Heart left ventricle (tissue), 16 donors: ENCODE results near the gene ITGA6. TPM values are rescaled to one million over a fixed set of nuclear protein-coding genes. Genes with fewer than 3 reads are reported as not detected.
A peak's percentile ranks its signal among the peaks of the same experiment; 100 is the strongest.

Experiments
- ATAC-seq, 4 donors: fragments of 200-7000 bp; cut with Tn5 transposase; one replicate each; pipeline ENCODE4 v1.9.1; 2020 to 2022; ENCODE audit warnings: moderate library complexity in 4 of 4, mild to moderate bottlenecking in 3 of 4, moderate number of reproducible peaks in 1 of 4
- DNase-seq, 5 donors: peaks; one replicate each; pipeline ENCODE4 v3.0.0-alpha.2; 2020
- H3K27ac ChIP-seq, 12 donors: fragments of 200-600 bp; sonication (generic) in 4 of 12; one replicate each; pipeline versions ENCODE4 v1.5.0 to v1.8.0; 2016 to 2022; ENCODE audit warnings: mild to moderate bottlenecking in 2 of 12
- H3K27me3 ChIP-seq, 9 donors: fragments of 200-600 bp; sonication (generic) in 2 of 9; one replicate each; pipeline versions ENCODE4 v1.5.1 to v1.8.0; 2016 to 2022; ENCODE audit warnings: mild to moderate bottlenecking in 3 of 9
- H3K36me3 ChIP-seq, 9 donors: fragments of 200-600 bp; sonication (generic) in 2 of 9; one replicate each; pipeline versions ENCODE4 v1.5.0 to v1.8.0; 2018 to 2022; ENCODE audit warnings: mild to moderate bottlenecking in 2 of 9
- H3K4me1 ChIP-seq, 12 donors: fragments of 200-600 bp; sonication (generic) in 4 of 12; one replicate each; pipeline versions ENCODE4 v1.5.0 to v1.8.0; 2016 to 2022; ENCODE audit warnings: mild to moderate bottlenecking in 3 of 12
- H3K4me3 ChIP-seq, 12 donors: fragments of 200-600 bp; sonication (generic) in 4 of 12; one replicate each; pipeline versions ENCODE4 v1.5.0 to v1.8.0; 2017 to 2022; ENCODE audit warnings: mild to moderate bottlenecking in 9 of 12, moderate library complexity in 4 of 12
- H3K9me3 ChIP-seq, 12 donors: fragments of 200-600 bp; sonication (generic) in 4 of 12; one replicate each; pipeline versions ENCODE4 v1.5.0 to v1.8.0; 2016 to 2022; ENCODE audit warnings: mild to moderate bottlenecking in 1 of 12
- CTCF ChIP-seq, 12 donors: fragments of 200-600 bp; sonication (generic) in 4 of 12; IDR thresholded peaks; one replicate each; pipeline versions ENCODE4 v1.5.0 to v1.8.0; 2018 to 2022; ENCODE audit warnings: antibody characterized with exemption in 12 of 12, mild to moderate bottlenecking in 5 of 12
- POLR2A ChIP-seq, 2 donors: fragments of 450-650 bp; IDR thresholded peaks; one replicate each; pipeline ENCODE4 v1.6.1; 2017; ENCODE audit warnings: antibody characterized with exemption in 2 of 2, mild to moderate bottlenecking in 2 of 2, moderate library complexity in 2 of 2
- WGBS, 4 donors: extraction: QIAGEN DNeasy Blood & Tissue Kit in 2 of 4; methylation state at CpG; one replicate each; pipeline versions ENCODE4 v1.1.5 to v1.1.7; 2013 to 2018; 5-methylcytosine and 5-hydroxymethylcytosine counted together
- intact Hi-C, 10 donors: fragments of 100-400 bp; cut with DNase I; formaldehyde crosslinking; loops; one replicate each; pipeline versions ENCODE4 v1.11.1 to v1.14.2; 2022
- polyA plus RNA-seq, 2 donors: library from polyadenylated mRNA; stranded (reverse); fragments of 200-250 nt; gene quantifications; one replicate each; pipeline ENCODE4 v1.2.3, GENCODE V29; 2013
- total RNA-seq, 9 donors: library from RNA; depleted of rRNA in 2 of 9; stranded (reverse); fragments of >200 nt in 2 of 9; fragmentation: NEBNext Ultra II Directional in 3 of 9; extraction: Animal tissue kit (Norgen Biotek cat#: 25700) in 3 of 9; gene quantifications; one replicate each; pipeline versions ENCODE4 v1.1.0 to v1.2.4, GENCODE V29; 2016 to 2023
- donor health status: ischemic (EF 13 %, LVEDD 7.1; RV severe dilation, severe dysfunction).
- donor health status: healthy with polysubstance abuse.
- donor health status: DM: no; HTN: yes; CAD: no.
- donor health status: DM: no; HTN: no; CAD: no.
- donor health status: ischemic (EF 25% LVEDD 6.9; RV normal size, moderate dysfunction).
- donor health status: ischemic (EF 25% LVEDD 5.7; RV mildly dilated, moderate dysfunction).
- donor health status: healthy.
- donor health status: DM: yes; HTN: yes; CAD: no.
- donor health status: ischemic (EF 35%, LVEDD 5.7; RV mildly dilated, moderate dysfunction).
- donor health status: nonischemic (EF 11% LVEDD 7.7; RV severe dilation, severe dysfunction).
- donor health status: DM: yes; HTN: yes; CAD: no.
- donor health status: PGD.
- donor health status: ischemic (EF 29% LVEDD 5.4; RV normal size, mild dysfunction).
- donor health status: nonischemic (EF 23%, LVEDD 6.1; RV moderate dilation, normal function).

Gene ITGA6
- total and polyA plus RNA-seq, 11 donors, result 11.8 to 84.8 (median 50.6) TPM

- DNase-seq, result no peak
- ATAC-seq, result no peak
- Histone ChIP-seq H3K9me3 (peaks cover 0 to 5% (median 0%) of the 10 kb centered on the region in 12 donors), H3K27me3 (no peaks in the 10 kb centered on the region), H3K4me3 (no peak overlapping the region), H3K27ac (no peak overlapping the region), H3K36me3 (no peaks in the 10 kb centered on the region), H3K4me1 (peaks cover 0 to 14% (median 3%) of the 10 kb centered on the region in 12 donors)
- TF ChIP-seq POLR2A (IDR thresholded peaks at IDR 0.05), result no peak
- no peak for TF ChIP-seq CTCF (IDR thresholded peaks at IDR 0.05)
- intact Hi-C loops, result no loop called here
These were observed 123.0 kb downstream of the ITGA6 start for GRCh38 chr2:172550419-172550818.

- ATAC-seq, result no peak
- H3K27me3 ChIP-seq, result no peaks in the 10 kb centered on the region
- no peaks in the 10 kb centered on the region for H3K9me3 ChIP-seq
- DNase-seq, result no peak
- no peak overlapping the region for H3K4me3 ChIP-seq
- no peak overlapping the region for H3K27ac ChIP-seq
- TF ChIP-seq CTCF (IDR thresholded peaks at IDR 0.05) (no peak), POLR2A (IDR thresholded peaks at IDR 0.05) (no peak)
- intact Hi-C loops, result no loop called here
- H3K36me3 ChIP-seq, result no peaks in the 10 kb centered on the region
- peaks cover 0 to 14% (median 3%) of the 10 kb centered on the region in 12 donors for H3K4me1 ChIP-seq
These were observed 123.9 kb downstream of the ITGA6 start for GRCh38 chr2:172551271-172551670.

- no peaks in the 10 kb centered on the region for H3K27me3 ChIP-seq
- ATAC-seq (no peak), DNase-seq (no peak)
- no peak overlapping the region for H3K4me3 ChIP-seq
- TF ChIP-seq CTCF (IDR thresholded peaks at IDR 0.05) (no peak), POLR2A (IDR thresholded peaks at IDR 0.05) (no peak)
- no peak overlapping the region for H3K27ac ChIP-seq
- no peaks in the 10 kb centered on the region for H3K36me3 ChIP-seq
- H3K4me1 ChIP-seq, result peaks cover 0 to 23% (median 9%) of the 10 kb centered on the region in 12 donors
- WGBS, 4 donors, result 90 to 95% (median 91%) methylated on average over 4 of the region's 4 CpGs
- intact Hi-C loops, result no loop called here
- H3K9me3 ChIP-seq, result no peaks in the 10 kb centered on the region
These were observed 125.3 kb downstream of the ITGA6 start for GRCh38 chr2:172552547-172553291.

GRCh38 chr2:172554352-172555271, 127.2 kb downstream of the ITGA6 start:
- no peak for DNase-seq
- 54 to 69% (median 63%) methylated on average over 18 of the region's 18 CpGs for WGBS, 4 donors
- Histone ChIP-seq H3K4me1 (peaks cover 0 to 23% (median 9%) of the 10 kb centered on the region in 12 donors), H3K4me3 (peak overlapping the region in 11 of 12 donors; percentile 57 to 96 (median 81)), H3K36me3 (peaks cover 0 to 3% (median 0%) of the 10 kb centered on the region in 9 donors), H3K27me3 (no peaks in the 10 kb centered on the region), H3K27ac (peak overlapping the region in 11 of 12 donors; percentile 22 to 97 (median 95)), H3K9me3 (no peaks in the 10 kb centered on the region)
- intact Hi-C loops, result no loop called here
- TF ChIP-seq POLR2A (IDR thresholded peaks at IDR 0.05), result no peak
- TF ChIP-seq CTCF (IDR thresholded peaks at IDR 0.05), result no peak
- no peak for ATAC-seq
